Astrocyte (in vitro differentiated cells and primary cell): ENCODE data around the gene CDKAL1. TPM values are rescaled to one million over a fixed set of nuclear protein-coding genes. Genes with fewer than 3 reads are reported as not detected.

ENCODE experiments used
- DNase-seq: peaks from one replicate; pipeline ENCODE4 v3.0.0-alpha.2; 2010; ENCODE audit warnings: low read depth
- FAIRE-seq: peaks from 2 replicates; lab custom pipeline; 2011; peaks lifted over from hg19 to GRCh38; lab: Jason Lieb, UNC
- H2AFZ ChIP-seq: 2 replicates; pipeline ENCODE4 v1.6.0; 2012; ENCODE audit warnings: low read depth, low read length, inconsistent platforms
- H3K27ac ChIP-seq: 2 replicates; pipeline ENCODE4 v1.5.1; 2011; ENCODE audit warnings: low read depth, low read length, inconsistent platforms
- H3K27me3 ChIP-seq: 2 replicates; pipeline ENCODE4 v1.6.0; 2011; ENCODE audit warnings: low read length, inconsistent platforms; ENCODE audit not compliant: insufficient read depth
- H3K36me3 ChIP-seq: 2 replicates; pipeline ENCODE4 v1.5.1; 2011; ENCODE audit warnings: low read length, inconsistent platforms; ENCODE audit not compliant: insufficient read depth
- H3K4me1 ChIP-seq: 2 replicates; pipeline ENCODE4 v1.5.1; 2011; ENCODE audit warnings: low read length, inconsistent platforms; ENCODE audit not compliant: insufficient read depth
- H3K4me2 ChIP-seq: 2 replicates; pipeline ENCODE4 v1.6.0; 2012; ENCODE audit warnings: low read length, inconsistent platforms
- H3K4me3 ChIP-seq: 2 replicates; pipeline ENCODE4 v1.5.1; 2011; ENCODE audit warnings: low read depth, mild to moderate bottlenecking, low read length, inconsistent platforms; ENCODE audit not compliant: insufficient read depth
- H3K79me2 ChIP-seq: 2 replicates; pipeline ENCODE4 v1.6.0; 2012; ENCODE audit warnings: mild to moderate bottlenecking, low read length, inconsistent platforms; ENCODE audit not compliant: insufficient read depth
- H3K9ac ChIP-seq: 2 replicates; pipeline ENCODE4 v1.6.0; 2012; ENCODE audit warnings: mild to moderate bottlenecking, low read length, inconsistent platforms
- H3K9me3 ChIP-seq: 2 replicates; pipeline ENCODE4 v1.5.1; 2012; ENCODE audit warnings: low read depth, mild to moderate bottlenecking, low read length, inconsistent platforms; ENCODE audit not compliant: insufficient read depth
- H4K20me1 ChIP-seq: 2 replicates; pipeline ENCODE4 v1.6.0; 2012; ENCODE audit warnings: low read length, inconsistent platforms; ENCODE audit not compliant: insufficient read depth
- H3K27ac Mint-ChIP-seq: one replicate; pipeline ENCODE4 v1.8.0; 2021; ENCODE audit warnings: mild to moderate bottlenecking, mixed read lengths; ENCODE audit not compliant: unreplicated experiment
- H3K27me3 Mint-ChIP-seq: one replicate; pipeline ENCODE4 v1.8.0; 2021; ENCODE audit warnings: low read depth, mixed read lengths; ENCODE audit not compliant: unreplicated experiment
- H3K36me3 Mint-ChIP-seq: one replicate; pipeline ENCODE4 v1.8.0; 2021; ENCODE audit warnings: low read depth, mixed read lengths; ENCODE audit not compliant: unreplicated experiment
- H3K4me1 Mint-ChIP-seq: one replicate; pipeline ENCODE4 v1.8.0; 2021; ENCODE audit warnings: low read depth, mixed read lengths; ENCODE audit not compliant: unreplicated experiment
- H3K4me3 Mint-ChIP-seq: one replicate; pipeline ENCODE4 v1.8.0; 2021; ENCODE audit warnings: mild to moderate bottlenecking, moderate library complexity, mixed read lengths; ENCODE audit not compliant: unreplicated experiment
- H3K9me3 Mint-ChIP-seq: one replicate; pipeline ENCODE4 v1.8.0; 2021; ENCODE audit warnings: mild to moderate bottlenecking, mixed read lengths; ENCODE audit not compliant: unreplicated experiment
- CTCF ChIP-seq: IDR thresholded peaks from 2 replicates; pipeline ENCODE4 v1.5.1; 2011; ENCODE audit warnings: low read depth, mild to moderate bottlenecking, inconsistent platforms, low read length, moderate library complexity; ENCODE audit not compliant: insufficient read depth
- EZH2 ChIP-seq: IDR thresholded peaks from 2 replicates; pipeline ENCODE4 v1.6.1; 2012; ENCODE audit warnings: mild to moderate bottlenecking, low read length, inconsistent platforms; ENCODE audit not compliant: insufficient read depth
- total RNA-seq: library from RNA; stranded (reverse); gene quantifications from 2 replicates; pipeline ENCODE4 v1.2.1, GENCODE V29; 2021

The CDKAL1 gene
- total RNA-seq, 1 donor from 2014 or later: 13.7 TPM

GRCh38 chr6:21264288-21265033, 730.2 kb downstream of the CDKAL1 start:
- Histone ChIP-seq H3K4me3 (no peak overlapping the region), H3K36me3 (no peaks in the 10 kb centered on the region), H4K20me1 (no peaks in the 10 kb centered on the region), H3K9me3 (no peaks in the 10 kb centered on the region), H3K79me2 (no peaks in the 10 kb centered on the region), H3K4me1 (peaks cover 5% of the 10 kb centered on the region), H3K4me2 (no peak overlapping the region), H3K27me3 (no peaks in the 10 kb centered on the region), H3K27ac (peak overlapping the region; percentile 31), H2AFZ (no peak overlapping the region), H3K9ac (no peak overlapping the region)
- peaks cover 8% of the 10 kb centered on the region for H3K4me1 Mint-ChIP-seq
- FAIRE-seq: no peak
- no peaks in the 10 kb centered on the region for H3K27me3 Mint-ChIP-seq
- H3K4me3 Mint-ChIP-seq: no peak overlapping the region
- DNase-seq: no peak
- TF ChIP-seq CTCF (no peak), EZH2 (no peak)
- H3K9me3 Mint-ChIP-seq: peaks cover 2% of the 10 kb centered on the region
- peak overlapping the region; percentile 60 for H3K27ac Mint-ChIP-seq
- no peaks in the 10 kb centered on the region for H3K36me3 Mint-ChIP-seq

- H2AFZ ChIP-seq: no peak overlapping the region
- H3K4me1 ChIP-seq: peaks cover 5% of the 10 kb centered on the region
- H3K36me3 Mint-ChIP-seq: no peaks in the 10 kb centered on the region
- no peaks in the 10 kb centered on the region for H3K9me3 ChIP-seq
- H3K4me1 Mint-ChIP-seq: peaks cover 8% of the 10 kb centered on the region
- H3K27me3 Mint-ChIP-seq: no peaks in the 10 kb centered on the region
- H3K9me3 Mint-ChIP-seq: peaks cover 2% of the 10 kb centered on the region
- no peak overlapping the region for H3K4me3 Mint-ChIP-seq
- H4K20me1 ChIP-seq: no peaks in the 10 kb centered on the region
- H3K27me3 ChIP-seq: no peaks in the 10 kb centered on the region
- no peak for DNase-seq
- peak overlapping the region; percentile 11 for H3K4me2 ChIP-seq
- no peaks in the 10 kb centered on the region for H3K79me2 ChIP-seq
- H3K27ac Mint-ChIP-seq: no peak overlapping the region
- FAIRE-seq: no peak
- TF ChIP-seq CTCF: no peak
- TF ChIP-seq EZH2: no peak
- H3K9ac ChIP-seq: no peak overlapping the region
- H3K36me3 ChIP-seq: no peaks in the 10 kb centered on the region
- no peak overlapping the region for H3K4me3 ChIP-seq
- H3K27ac ChIP-seq: peak overlapping the region; percentile 30
Observed at GRCh38 chr6:21265034-21265729, 730.9 kb downstream of the CDKAL1 start.

- no peak for FAIRE-seq
- no peak overlapping the region for H3K9ac ChIP-seq
- peaks cover 2% of the 10 kb centered on the region for H3K9me3 Mint-ChIP-seq
- H3K4me3 ChIP-seq: no peak overlapping the region
- no peaks in the 10 kb centered on the region for H3K36me3 ChIP-seq
- H3K27me3 Mint-ChIP-seq: no peaks in the 10 kb centered on the region
- no peaks in the 10 kb centered on the region for H3K79me2 ChIP-seq
- TF ChIP-seq CTCF (no peak), EZH2 (no peak)
- peak; percentile 64 for DNase-seq
- H2AFZ ChIP-seq: no peak overlapping the region
- no peak overlapping the region for H3K27ac Mint-ChIP-seq
- H4K20me1 ChIP-seq: no peaks in the 10 kb centered on the region
- no peak overlapping the region for H3K27ac ChIP-seq
- no peak overlapping the region for H3K4me3 Mint-ChIP-seq
- peak overlapping the region; percentile 11 for H3K4me2 ChIP-seq
- H3K27me3 ChIP-seq: no peaks in the 10 kb centered on the region
- no peaks in the 10 kb centered on the region for H3K36me3 Mint-ChIP-seq
- H3K9me3 ChIP-seq: no peaks in the 10 kb centered on the region
- H3K4me1 Mint-ChIP-seq: peaks cover 8% of the 10 kb centered on the region
- H3K4me1 ChIP-seq: peaks cover 5% of the 10 kb centered on the region
Observed at GRCh38 chr6:21265730-21266044, 731.4 kb downstream of the CDKAL1 start.
